Adipocyte (in vitro differentiated cells): ENCODE measurements around the gene ZBTB7C.

Experiments used
- DNase-seq: peaks from one replicate; pipeline ENCODE4 v3.0.0-alpha.2; 2015; ENCODE audit warnings: low read depth
- H3K27me3 ChIP-seq: replicated peaks from 2 replicates; pipeline ENCODE4 v1.7.0; 2013; ENCODE audit warnings: mild to moderate bottlenecking, low read length, moderate library complexity; ENCODE audit not compliant: control insufficient read depth, insufficient read depth
- H3K36me3 ChIP-seq: 2 replicates; pipeline ENCODE4 v1.7.0; 2013; ENCODE audit warnings: low read length, mild to moderate bottlenecking, moderate library complexity; ENCODE audit not compliant: control insufficient read depth, insufficient read depth, severe bottlenecking
- H3K4me1 ChIP-seq: 2 replicates; pipeline ENCODE4 v1.7.0; 2013; ENCODE audit warnings: mild to moderate bottlenecking, low read length, moderate library complexity; ENCODE audit not compliant: control insufficient read depth, insufficient read depth
- H3K4me3 ChIP-seq: 2 replicates; pipeline ENCODE4 v1.7.0; 2013; ENCODE audit warnings: mild to moderate bottlenecking, low read length, moderate library complexity
- H3K9ac ChIP-seq: 2 replicates; pipeline ENCODE4 v1.7.0; 2013; ENCODE audit warnings: mild to moderate bottlenecking, low read length, moderate library complexity
- H3K9me3 ChIP-seq: 2 replicates; pipeline ENCODE4 v1.7.0; 2013; ENCODE audit warnings: mild to moderate bottlenecking, low read length, moderate library complexity; ENCODE audit not compliant: control insufficient read depth

Gene ZBTB7C

DNA sequence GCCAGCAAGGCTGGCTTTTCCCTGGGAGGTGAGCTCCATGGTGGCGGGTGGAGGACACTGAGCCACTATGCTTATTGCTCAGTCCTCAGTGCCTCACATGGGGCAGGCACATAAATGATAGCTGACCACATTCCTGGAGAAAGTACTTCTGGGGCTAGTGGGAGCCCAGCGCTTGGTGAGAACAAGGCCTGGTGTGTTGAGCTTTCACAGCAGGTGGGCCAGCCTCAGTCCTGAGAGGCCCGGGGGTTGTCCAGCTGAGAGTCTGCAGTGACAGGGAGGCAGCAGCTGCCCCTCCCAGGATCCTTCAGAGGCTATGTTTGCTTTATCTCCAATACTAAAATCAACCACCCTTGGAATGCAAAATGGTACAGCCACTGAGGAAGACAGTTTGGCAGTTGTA, 217.7 kb downstream of the ZBTB7C start:
- no peak for DNase-seq

DNA sequence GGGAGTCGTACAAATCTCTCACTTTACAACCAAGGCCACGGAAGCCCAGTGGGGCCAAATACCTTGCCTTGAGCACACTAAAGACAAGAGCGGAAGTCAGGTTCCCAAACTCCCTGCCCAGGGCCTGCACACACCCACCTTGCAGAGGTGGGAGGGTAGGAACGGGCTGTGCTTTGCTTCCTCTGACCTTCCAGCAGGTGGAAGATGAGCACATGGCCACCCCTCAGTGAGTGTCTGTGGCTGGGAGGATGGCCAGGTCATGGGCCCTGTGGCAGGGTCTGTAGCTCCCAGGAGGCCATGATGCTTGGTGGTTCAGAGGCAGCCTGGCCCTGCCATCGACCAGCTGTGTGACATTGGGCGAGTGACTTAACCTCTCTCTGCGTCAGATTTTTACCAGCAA, 218.2 kb downstream of the ZBTB7C start:
- Histone ChIP-seq H3K36me3 (no peaks in the 10 kb centered on the region), H3K27me3 (no peaks in the 10 kb centered on the region)

More for the DNA sequence above, 217.7 kb downstream of the ZBTB7C start:
- no peaks in the 10 kb centered on the region for H3K27me3 ChIP-seq
- H3K36me3 ChIP-seq: no peaks in the 10 kb centered on the region
- H3K4me3 ChIP-seq: no peak overlapping the region
- no peak overlapping the region for H3K9ac ChIP-seq
- H3K9me3 ChIP-seq: no peaks in the 10 kb centered on the region
- peaks cover 35% of the 10 kb centered on the region for H3K4me1 ChIP-seq

DNA sequence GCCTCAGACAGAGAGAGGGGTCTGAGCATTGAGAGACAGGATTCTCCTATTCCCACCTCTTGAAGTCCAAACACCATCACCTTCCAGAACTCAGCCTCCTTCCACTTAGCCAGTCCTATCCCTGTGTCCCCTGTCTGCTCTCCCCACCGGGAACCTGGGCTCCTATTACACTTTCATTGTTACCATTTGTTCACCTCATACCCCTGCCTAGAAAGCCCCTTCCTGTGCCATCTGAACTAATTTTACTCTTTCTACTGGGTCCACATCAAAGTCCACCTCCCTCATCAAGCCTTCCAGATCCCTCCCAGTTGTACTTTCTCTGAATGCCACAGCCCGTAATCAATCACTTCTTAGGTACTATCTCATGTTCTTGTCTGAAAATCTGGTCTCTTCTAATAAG, 220.6 kb downstream of the ZBTB7C start:
- no peak for DNase-seq
- H3K4me3 ChIP-seq: no peak overlapping the region
- H3K9ac ChIP-seq: no peak overlapping the region
- no peaks in the 10 kb centered on the region for H3K27me3 ChIP-seq
- H3K36me3 ChIP-seq: no peaks in the 10 kb centered on the region
- no peaks in the 10 kb centered on the region for H3K9me3 ChIP-seq
- H3K4me1 ChIP-seq: peaks cover 18% of the 10 kb centered on the region

More for the DNA sequence above, 218.2 kb downstream of the ZBTB7C start:
- H3K9me3 ChIP-seq: no peaks in the 10 kb centered on the region
- no peak overlapping the region for H3K9ac ChIP-seq
- H3K4me1 ChIP-seq: peaks cover 32% of the 10 kb centered on the region
- H3K4me3 ChIP-seq: no peak overlapping the region
- no peak for DNase-seq

DNA sequence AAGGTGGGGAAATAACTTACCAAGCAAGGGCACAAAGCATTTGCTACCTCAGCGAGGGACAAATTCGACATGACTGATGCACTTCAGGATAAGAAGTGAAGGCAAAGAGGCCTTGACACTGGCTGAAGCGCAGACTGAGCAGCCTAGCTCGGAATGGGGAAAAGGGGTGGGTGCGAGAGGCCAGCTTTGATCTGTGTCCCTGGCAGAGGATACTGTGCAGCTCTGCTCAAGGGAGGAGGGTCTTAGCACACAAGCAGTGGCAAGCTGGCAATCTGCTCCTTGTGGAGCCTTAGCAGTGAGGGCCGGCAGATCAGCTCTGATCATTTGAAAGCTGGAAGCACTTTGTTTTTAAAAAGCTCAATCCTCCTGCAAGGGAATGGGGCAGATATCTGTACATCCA, 222.3 kb downstream of the ZBTB7C start:
- no peak overlapping the region for H3K9ac ChIP-seq
- H3K9me3 ChIP-seq: no peaks in the 10 kb centered on the region
- H3K36me3 ChIP-seq: no peaks in the 10 kb centered on the region
- H3K4me1 ChIP-seq: peaks cover 9% of the 10 kb centered on the region
- no peaks in the 10 kb centered on the region for H3K27me3 ChIP-seq
- H3K4me3 ChIP-seq: no peak overlapping the region
- no peak for DNase-seq

DNA sequence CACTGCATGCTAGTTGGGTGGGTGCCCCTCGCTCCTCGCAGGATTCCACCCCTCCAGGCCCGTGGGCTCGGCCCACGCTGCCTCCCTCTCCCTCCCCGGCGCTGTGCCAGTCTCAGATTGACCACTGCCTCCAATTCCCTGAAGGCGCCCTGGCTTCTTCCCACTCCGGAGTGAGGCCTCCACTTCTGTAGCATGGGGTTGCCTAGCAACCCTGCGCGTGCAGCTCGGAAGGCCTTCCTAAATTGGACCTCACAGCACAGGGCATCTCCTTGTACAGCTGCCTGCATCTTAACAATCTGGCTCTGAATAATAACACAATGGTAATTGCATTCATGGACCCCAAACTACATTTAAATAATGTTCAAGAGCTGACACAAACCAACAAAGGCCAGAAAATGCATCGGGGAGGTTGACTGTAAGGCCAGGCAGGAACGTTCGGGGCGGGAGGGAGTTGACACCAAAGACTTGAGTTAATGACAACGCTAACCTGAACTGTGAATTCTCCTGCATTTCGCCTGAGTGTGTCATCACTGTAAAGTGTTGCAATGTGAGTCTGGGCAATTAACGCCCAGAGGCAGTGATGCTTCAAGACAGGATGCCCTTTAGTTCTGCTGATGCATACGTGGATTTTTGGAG, 222.9 kb downstream of the ZBTB7C start:
- H3K4me3 ChIP-seq: no peak overlapping the region
- H3K9me3 ChIP-seq: no peaks in the 10 kb centered on the region
- no peaks in the 10 kb centered on the region for H3K36me3 ChIP-seq
- no peak for DNase-seq
- H3K27me3 ChIP-seq: no peaks in the 10 kb centered on the region
- H3K9ac ChIP-seq: no peak overlapping the region
- peaks cover 9% of the 10 kb centered on the region for H3K4me1 ChIP-seq

DNA sequence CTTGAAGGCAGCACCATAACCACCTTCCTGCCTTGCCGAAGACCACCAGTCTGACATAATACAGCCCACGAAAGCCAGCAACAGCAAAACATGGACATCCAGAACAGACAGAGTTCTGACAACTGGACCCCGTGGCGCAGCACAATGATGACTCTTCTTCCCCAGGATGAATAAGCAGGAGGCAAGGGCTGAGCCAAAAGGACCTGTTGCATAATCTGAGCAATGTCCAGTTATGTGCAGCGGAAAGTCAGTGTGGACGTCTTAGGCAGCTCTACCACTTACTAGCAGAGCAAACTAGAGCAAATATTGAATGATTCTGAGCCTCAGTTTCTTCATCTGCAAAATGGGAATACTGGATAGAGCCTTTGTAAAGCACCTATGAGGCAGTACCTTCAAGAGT, 225.1 kb downstream of the ZBTB7C start:
- H3K9ac ChIP-seq: no peak overlapping the region
- peaks cover 9% of the 10 kb centered on the region for H3K4me1 ChIP-seq
- no peaks in the 10 kb centered on the region for H3K36me3 ChIP-seq
- no peak overlapping the region for H3K4me3 ChIP-seq
- DNase-seq: no peak
- peaks cover 3% of the 10 kb centered on the region for H3K27me3 ChIP-seq
- H3K9me3 ChIP-seq: no peaks in the 10 kb centered on the region

DNA sequence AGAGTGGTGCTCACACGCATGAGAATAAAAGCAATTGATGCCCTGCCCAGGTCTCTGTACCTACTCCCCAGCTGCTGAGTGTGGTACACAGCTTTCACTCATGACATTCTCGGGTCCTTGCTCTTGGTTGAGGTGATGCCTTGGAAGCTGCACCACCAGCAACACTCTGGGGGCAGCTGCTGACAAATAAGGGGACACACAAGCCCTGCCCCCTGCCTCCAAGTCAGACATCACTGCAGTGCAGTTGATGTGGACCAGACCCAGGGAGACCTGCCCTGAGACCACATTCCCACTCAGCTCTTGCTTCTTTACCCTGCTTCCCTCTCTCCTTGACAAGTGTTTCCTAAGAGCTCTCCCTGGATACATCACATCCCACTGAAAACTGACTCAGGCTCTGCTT, 225.6 kb downstream of the ZBTB7C start:
- DNase-seq: no peak

GRCh38 chr18:48182779-48183178, 226.4 kb downstream of the ZBTB7C start:
- no peak overlapping the region for H3K4me3 ChIP-seq
- H3K9me3 ChIP-seq: no peaks in the 10 kb centered on the region
- peaks cover 3% of the 10 kb centered on the region for H3K27me3 ChIP-seq
- peaks cover 9% of the 10 kb centered on the region for H3K4me1 ChIP-seq
- no peak for DNase-seq
- no peak overlapping the region for H3K9ac ChIP-seq
- H3K36me3 ChIP-seq: no peaks in the 10 kb centered on the region

More for the DNA sequence above, 225.6 kb downstream of the ZBTB7C start:
- Histone ChIP-seq H3K4me3 (no peak overlapping the region), H3K27me3 (peaks cover 3% of the 10 kb centered on the region), H3K36me3 (no peaks in the 10 kb centered on the region), H3K4me1 (peaks cover 9% of the 10 kb centered on the region), H3K9me3 (no peaks in the 10 kb centered on the region), H3K9ac (no peak overlapping the region)

GRCh38 chr18:48181857-48182256, 227.3 kb downstream of the ZBTB7C start:
- H3K4me1 ChIP-seq: peaks cover 9% of the 10 kb centered on the region
- H3K36me3 ChIP-seq: no peaks in the 10 kb centered on the region
- peaks cover 3% of the 10 kb centered on the region for H3K27me3 ChIP-seq
- H3K9me3 ChIP-seq: no peaks in the 10 kb centered on the region
- H3K9ac ChIP-seq: no peak overlapping the region
- no peak overlapping the region for H3K4me3 ChIP-seq
- no peak for DNase-seq

GRCh38 chr18:48181087-48181823, 227.9 kb downstream of the ZBTB7C start:
- H3K27me3 ChIP-seq: peaks cover 3% of the 10 kb centered on the region
- DNase-seq: no peak
- H3K36me3 ChIP-seq: no peaks in the 10 kb centered on the region
- H3K9me3 ChIP-seq: no peaks in the 10 kb centered on the region
- H3K4me3 ChIP-seq: no peak overlapping the region
- no peak overlapping the region for H3K9ac ChIP-seq
- H3K4me1 ChIP-seq: peaks cover 9% of the 10 kb centered on the region

DNA sequence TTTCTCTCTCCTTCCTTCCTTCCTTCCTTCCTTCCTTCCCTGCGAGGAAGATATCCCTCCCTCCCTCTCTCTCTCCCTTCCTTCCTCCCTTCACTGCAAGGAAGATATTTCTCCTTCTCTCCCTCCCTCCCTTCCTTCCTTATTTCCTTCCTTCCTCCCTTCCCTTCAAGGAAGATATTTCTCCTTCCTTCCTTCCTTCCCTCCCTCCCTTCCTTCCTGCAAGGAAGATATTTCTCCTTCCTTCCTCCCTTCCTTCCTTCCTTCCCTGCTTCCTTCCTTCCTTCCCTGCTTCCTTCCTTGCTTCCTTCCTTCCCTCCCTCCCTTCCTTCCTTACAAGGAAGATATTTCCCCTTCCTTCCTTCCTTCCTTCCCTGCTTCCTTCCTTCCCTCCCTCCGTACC, 229.5 kb downstream of the ZBTB7C start:
- no peak for DNase-seq
- Histone ChIP-seq H3K4me3 (no peak overlapping the region), H3K9ac (no peak overlapping the region), H3K36me3 (no peaks in the 10 kb centered on the region), H3K9me3 (no peaks in the 10 kb centered on the region), H3K4me1 (peaks cover 9% of the 10 kb centered on the region), H3K27me3 (peaks cover 3% of the 10 kb centered on the region)
